HL-60/S4 (cell line): ENCODE measurements around the gene IPPK.
"Not testable (repeated sequence)": the region's sequence is repeated elsewhere in the genome, so short reads cannot be mapped to it uniquely, and the experiment has no call there.

ENCODE experiments used
- in situ Hi-C: fragments of 300-500 bp; cut with MboI; formaldehyde crosslinking; loops from 2 replicates; pipeline ENCODE4 v1.14.3; 2022; ENCODE audit warnings: low sequenced_read_pairs

Gene IPPK

DNA sequence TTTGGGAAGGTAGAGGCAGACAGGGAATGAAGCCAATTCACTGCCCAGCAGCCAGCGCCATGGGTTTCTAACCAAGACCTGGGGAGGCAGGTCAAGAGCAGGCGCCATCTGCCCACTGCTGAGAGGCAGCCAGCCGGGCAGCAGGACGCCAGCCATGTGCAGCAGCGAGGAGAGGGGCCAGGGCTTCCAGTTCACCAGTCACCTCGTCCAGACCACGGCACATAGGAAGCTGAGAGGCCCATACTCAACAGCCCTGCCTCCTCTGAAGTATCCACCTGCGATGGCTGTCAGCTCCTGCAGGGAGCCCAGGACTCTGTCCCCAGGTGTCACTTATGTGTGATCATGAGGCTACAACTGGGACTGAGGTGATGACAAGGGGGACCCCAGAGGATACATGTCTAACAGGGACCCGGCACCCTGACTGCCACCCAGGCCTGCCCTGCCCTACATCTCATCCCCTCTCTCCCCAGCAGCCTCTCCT, 30.1 kb downstream of the IPPK start:
- in situ Hi-C loops, result loop anchor here (10.0 kb wide), 1 partner anchor 495 kb away; no protein-coding TSS in a partner anchor

GRCh38 chr9:92639124-92639523, 30.8 kb downstream of the IPPK start:
- in situ Hi-C loops, result loop anchor here (10.0 kb wide), 1 partner anchor 494 kb away; no protein-coding TSS in a partner anchor

GRCh38 chr9:92638621-92639101, 31.3 kb downstream of the IPPK start:
- in situ Hi-C loops, result loop anchor here (10.0 kb wide), 1 partner anchor 494 kb away; no protein-coding TSS in a partner anchor

- in situ Hi-C loops, result loop anchor here (10.0 kb wide), 1 partner anchor 493 kb away; no protein-coding TSS in a partner anchor
These were observed 31.9 kb downstream of the IPPK start for GRCh38 chr9:92637886-92638620.

DNA sequence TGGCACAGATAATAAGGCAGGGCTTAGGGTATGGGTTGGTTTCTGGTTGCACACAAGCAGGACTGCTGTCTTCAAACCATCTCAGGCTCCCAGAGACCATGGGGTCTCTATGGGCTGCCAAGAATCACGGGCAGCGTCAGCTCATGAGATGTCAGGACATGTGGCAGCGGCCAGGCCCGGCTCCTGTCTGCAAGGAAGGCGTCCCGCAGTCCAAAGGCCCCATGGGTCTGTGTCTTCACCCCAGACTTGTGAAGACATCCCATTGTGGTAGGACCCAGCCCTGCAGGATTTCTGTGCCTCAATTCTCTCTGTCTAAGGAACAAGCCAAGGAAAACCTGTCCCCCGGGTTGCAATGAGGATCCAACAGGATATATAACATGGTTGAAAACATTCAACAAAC, 32.6 kb downstream of the IPPK start:
- in situ Hi-C loops, result loop anchor here (10.0 kb wide), 1 partner anchor 493 kb away; no protein-coding TSS in a partner anchor

- in situ Hi-C loops, result loop anchor here (10.0 kb wide), 1 partner anchor 492 kb away; no protein-coding TSS in a partner anchor
These were observed 33.3 kb downstream of the IPPK start for GRCh38 chr9:92636627-92637026.

DNA sequence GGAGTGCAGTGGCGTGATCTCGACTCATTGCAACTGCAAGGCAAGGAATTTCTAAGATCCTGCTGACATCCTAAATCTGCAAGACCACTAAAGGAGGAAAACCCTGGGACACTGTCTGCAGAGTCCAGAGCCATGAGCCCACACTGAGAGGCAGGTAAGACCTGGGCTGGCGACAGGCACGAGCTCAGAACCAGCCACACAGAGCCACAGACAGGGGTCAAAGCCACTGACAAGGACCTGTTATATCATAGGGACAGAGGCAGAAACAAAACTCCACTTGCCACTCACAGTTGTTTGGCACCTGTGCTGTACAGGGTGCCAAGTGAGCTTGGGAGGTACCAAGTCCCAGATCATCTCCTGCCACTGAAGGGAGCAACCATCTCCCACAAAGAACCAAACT, 34.2 kb downstream of the IPPK start:
- in situ Hi-C loops, result loop anchor here (10.0 kb wide), 1 partner anchor 491 kb away; no protein-coding TSS in a partner anchor

GRCh38 chr9:92634712-92635605, 35.0 kb downstream of the IPPK start:
- in situ Hi-C loops, result loop anchor here (10.0 kb wide), 1 partner anchor 490 kb away; no protein-coding TSS in a partner anchor

DNA sequence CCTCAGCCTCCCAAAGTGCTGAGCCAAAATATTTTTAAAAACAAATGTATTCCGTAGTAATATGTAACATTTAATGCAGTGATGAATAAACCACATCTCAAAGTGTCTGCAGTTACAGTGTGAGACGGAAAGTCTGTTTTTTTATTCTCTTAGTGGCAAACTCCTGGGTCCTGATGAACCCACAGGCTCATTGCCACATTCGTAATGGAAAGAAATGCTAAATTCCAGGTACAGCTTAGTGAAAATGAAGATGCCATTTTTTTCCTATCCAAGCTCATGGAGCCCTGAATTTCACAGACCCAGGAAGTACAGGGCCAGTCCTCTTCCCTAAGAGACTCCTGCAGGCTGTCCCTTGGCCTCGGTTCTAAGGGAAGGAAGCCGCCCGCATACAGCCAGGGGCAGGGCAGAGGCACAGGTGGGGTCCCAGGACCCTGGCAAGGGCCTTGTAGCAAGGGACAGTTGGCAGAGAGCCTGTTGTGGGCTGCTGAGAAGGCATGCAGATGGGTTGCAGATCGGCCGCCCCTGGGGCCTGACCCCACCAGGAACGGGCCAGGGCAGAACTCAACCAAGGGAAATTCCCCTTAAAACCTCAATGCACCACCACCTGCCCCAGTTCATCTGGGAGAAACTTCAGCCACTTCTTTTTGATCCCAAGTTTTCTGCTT, 36.2 kb downstream of the IPPK start:
- in situ Hi-C loops, result loop anchor here (10.0 kb wide), 1 partner anchor 489 kb away; no protein-coding TSS in a partner anchor

- in situ Hi-C loops, result loop anchor here (10.0 kb wide), 1 partner anchor 488 kb away; no protein-coding TSS in a partner anchor
These were observed 37.3 kb downstream of the IPPK start for GRCh38 chr9:92632641-92633040.

DNA sequence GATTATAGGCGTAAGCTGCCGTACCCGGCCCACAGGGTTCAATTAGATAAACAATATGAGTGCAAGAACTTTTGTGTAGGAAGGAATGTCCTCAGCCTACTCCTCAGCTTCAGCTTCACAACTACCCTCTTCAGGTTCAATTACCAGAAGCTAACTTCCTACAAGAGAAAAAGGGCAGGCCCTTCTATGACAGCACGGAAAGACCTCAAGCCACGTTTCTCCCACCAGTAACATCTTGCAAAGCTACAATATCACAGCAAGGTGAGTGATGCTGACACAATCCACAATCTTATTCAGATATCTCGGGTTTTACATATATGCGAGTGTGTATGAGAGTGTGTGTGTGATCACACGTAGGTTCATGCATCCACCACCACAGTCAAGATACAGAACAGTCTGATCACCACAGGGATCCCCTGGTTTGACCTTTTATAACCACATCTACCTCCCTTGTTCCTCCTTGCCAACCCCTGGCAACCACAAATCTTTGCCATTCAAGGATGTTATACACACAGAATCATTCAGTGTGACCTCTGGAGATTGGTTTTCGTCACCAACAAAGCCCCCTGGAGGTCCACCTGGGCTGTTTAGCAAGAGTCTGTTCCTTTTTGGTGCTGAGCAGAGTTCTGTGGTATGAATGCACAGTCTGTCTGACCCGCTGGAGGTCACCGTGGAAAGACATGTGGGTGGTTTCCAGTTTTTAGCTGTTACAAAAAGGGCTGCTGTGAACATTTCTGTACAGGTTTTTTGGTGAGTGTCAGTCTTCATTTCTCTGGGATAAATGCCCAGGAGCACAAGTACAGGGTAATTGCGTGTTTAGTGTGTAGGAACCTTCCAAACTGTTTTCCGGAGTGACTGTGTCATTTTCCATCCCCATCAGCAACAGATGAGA, 38.2 kb downstream of the IPPK start:
- in situ Hi-C loops, result loop anchor here (10.0 kb wide), 1 partner anchor 487 kb away; no protein-coding TSS in a partner anchor

DNA sequence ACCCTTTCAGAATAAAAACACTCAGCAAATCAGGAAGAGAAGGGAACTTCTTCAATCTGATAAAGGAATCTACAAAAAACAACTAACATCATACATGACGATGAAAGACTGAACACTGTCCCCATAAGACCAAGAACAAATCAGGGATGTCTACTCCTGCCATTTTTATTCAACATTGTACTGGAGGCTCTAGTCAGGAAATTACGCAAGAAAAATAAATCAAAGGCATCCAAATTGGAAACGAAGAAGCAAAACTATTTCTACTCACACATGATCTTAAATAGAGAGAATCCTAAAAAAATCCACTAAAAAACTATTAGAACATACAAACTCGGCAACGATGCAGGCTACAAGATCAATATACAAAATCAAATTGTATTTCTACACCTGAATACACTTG, 42.3 kb downstream of the IPPK start:
- in situ Hi-C loops, result no loop called here

- in situ Hi-C loops, result no loop called here
These were observed 43.4 kb downstream of the IPPK start for GRCh38 chr9:92626484-92626883.

- in situ Hi-C loops, result not testable (repeated sequence)
These were observed 46.0 kb downstream of the IPPK start for GRCh38 chr9:92623936-92624335.

- in situ Hi-C loops, result no loop called here
These were observed 49.1 kb downstream of the IPPK start for GRCh38 chr9:92620845-92621244.

- in situ Hi-C loops, result no loop called here
These were observed 50.2 kb downstream of the IPPK start for GRCh38 chr9:92619601-92620300.

- in situ Hi-C loops, result no loop called here
These were observed 51.2 kb downstream of the IPPK start for GRCh38 chr9:92618633-92619225.

DNA sequence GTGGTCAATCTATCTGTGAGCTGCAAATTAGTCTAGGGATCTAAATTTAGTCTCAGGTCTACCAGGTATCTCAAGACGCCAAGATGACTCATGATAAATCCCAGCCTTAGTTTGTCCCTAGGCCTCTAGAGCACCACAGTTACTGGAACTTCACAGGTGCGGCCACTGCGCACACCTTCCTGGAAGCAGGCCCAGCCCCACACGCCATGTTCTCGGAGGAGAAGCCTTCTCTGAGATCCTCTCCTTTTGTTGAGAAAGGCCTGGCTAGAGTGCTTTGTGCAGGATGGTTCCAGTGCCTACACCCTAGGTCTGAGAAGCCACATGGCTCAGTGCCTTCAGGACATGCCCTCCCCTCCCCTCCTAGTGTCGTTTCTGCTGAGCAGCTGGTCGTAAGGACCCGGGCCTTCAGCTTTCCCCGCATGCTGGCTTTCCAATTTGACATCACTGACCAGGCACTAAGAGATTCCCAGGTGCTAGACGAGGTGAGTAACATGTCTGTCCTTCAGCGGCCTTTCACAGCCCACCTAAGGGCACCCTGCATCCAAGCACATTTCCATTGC, 51.9 kb downstream of the IPPK start:
- in situ Hi-C loops, result no loop called here
